GM21825 (cell line): Measurements from ENCODE around the gene TMEM35A.
"Not testable (repeated sequence)": the region's sequence is repeated elsewhere in the genome, so short reads cannot be mapped to it uniquely, and the experiment has no call there.

Experiments used
- ATAC-seq: cut with Tn5 transposase; IDR thresholded peaks from one replicate; pipeline ENCODE4 v1.9.1; 2021; ENCODE audit warnings: mild to moderate bottlenecking, moderate library complexity; ENCODE audit not compliant: unreplicated experiment

The TMEM35A gene

GRCh38 chrX:101078716-101079598 lies at the start of gene TMEM35A:
Gene TMEM35A, plus strand, starts transcription at chrX:101078879. Its CDS starts 124 bp downstream, at chrX:101079003.
- ATAC-seq = no peak

DNA sequence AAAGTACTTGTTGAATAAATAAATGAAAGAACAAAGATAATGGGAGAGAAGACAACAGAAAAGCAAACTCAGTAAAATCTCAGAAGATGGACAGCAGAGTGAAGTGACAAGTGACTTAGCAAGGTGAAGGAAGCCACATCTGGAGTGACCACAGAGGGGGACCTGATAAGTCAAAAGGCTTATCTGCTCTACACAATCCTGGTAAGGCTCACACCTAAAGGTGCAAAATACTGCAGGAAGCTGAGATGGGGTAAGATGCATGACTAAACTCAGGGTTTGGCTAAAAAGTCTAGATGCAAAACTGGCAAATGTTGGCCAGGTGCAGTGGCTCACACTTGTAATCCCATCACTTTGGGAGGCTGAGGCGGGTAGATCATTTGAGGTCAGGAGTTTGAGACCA lies 49.0 kb upstream of the TMEM35A start:
- ATAC-seq = no peak

GRCh38 chrX:101037231-101037630 lies 41.4 kb upstream of the TMEM35A start:
- no peak for ATAC-seq

DNA sequence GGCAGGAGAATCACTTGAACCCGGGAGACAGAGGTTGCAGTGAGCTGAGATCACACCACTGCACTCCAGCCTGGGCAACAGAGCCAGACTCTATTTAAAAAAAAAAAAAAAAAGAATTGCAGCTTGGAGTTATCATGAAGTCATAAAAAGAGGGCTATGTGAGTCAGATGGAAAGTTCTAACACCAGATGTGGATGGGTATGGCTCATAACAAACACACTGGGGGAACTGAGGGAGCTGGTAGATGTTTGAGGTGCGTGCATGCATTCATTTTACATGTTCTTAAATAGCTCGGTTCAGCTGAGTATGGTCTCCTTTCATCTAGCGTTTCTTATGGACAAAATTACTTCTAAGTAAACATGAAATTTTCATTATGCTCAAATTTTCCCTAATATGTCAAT lies 38.5 kb upstream of the TMEM35A start:
- ATAC-seq = no peak

DNA sequence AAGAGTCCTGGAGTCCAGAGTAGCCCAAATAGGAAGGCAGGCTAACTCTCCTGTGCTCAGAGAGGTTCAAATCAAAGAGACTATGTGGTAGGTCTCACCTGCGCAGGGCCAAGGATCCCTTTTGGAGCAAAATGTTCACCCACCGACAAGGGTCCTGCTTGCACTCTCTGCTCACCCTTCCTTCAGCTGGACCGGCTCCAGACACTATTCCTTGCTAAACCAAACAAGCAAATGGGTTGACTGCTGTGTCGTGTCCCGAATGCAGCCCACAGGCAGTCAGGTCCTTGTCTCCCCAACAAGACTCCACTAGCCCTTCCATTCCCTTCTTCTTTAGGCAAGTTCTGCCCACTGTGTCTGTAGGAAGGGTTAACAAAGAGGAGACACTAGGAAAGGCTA lies 27.5 kb upstream of the TMEM35A start:
- ATAC-seq = peak; percentile 6

DNA sequence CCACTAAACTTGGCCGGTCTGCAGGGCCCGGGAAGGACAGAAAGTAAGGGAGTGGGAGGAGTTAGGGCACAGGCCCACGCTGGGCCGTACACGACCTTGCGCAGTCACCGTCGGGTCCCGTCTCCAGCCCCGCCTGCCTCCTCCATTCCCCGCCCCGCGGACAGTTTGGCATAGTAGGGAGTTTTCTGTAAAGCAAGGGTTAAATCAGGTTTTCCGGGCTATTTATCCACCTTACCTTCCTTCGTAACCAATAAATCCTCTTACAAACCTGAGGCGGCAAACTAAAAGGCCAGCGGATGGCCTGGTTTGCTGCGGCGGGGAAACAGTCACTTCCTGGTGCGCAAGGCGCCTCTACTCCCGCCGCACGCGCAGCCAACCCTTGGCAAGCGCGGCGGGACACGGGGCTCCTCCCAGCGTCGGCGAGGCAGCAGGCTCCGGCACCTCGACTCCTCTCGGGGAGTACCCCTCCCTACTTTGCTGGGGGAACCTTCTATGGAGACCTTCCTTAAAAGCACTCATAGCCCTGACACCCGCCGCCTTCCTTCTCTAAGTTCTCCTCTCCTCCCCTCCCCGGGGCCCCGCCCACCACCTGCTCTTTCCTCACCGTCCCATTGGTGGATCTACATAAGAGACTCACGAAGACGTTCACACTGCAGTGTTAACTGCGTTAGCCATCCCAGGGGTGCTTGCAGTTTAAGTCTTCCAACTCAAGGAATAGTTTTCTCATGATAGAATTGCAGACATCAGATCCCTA lies 27.0 kb upstream of the TMEM35A start, which contains the start of gene TRMT2B:
Gene TRMT2B (minus strand): TSS at position 563 of the 754 bp plus-strand sequence. CDS start 9,822 bp downstream, outside the sequence.
- ATAC-seq = peak; percentile 91

DNA sequence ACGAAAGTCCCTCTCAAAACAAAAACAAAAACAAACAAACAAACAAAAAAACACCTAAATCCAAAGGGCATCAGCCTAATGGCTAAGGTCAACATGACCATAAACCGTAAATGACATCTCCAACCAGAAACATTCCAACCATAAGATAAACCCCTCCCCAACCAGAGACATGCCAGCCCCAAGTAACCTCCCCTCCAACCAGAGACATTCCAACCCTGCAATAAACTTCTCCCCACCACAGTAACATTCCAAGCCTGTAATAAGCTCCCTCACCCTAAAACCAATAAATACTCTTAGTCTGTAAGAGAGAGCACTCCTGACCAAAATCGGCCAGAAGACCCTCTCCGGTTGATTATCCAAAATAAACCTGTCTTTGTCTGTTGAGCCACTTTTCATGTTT lies 22.1 kb upstream of the TMEM35A start:
- ATAC-seq = not testable (repeated sequence)

- peak; percentile 85 for ATAC-seq
Measured at GRCh38 chrX:101057093-101057714, 21.5 kb upstream of the TMEM35A start.

GRCh38 chrX:101062176-101062575 lies 16.5 kb upstream of the TMEM35A start:
- no peak for ATAC-seq

GRCh38 chrX:101071582-101071981 lies 7.1 kb upstream of the TMEM35A start:
- no peak for ATAC-seq

- ATAC-seq = no peak
Measured at GRCh38 chrX:101079736-101080270, 1.1 kb downstream of the TMEM35A start.

- no peak for ATAC-seq
Measured at GRCh38 chrX:101080326-101081124, 1.8 kb downstream of the TMEM35A start.

- no peak for ATAC-seq
Measured at GRCh38 chrX:101081231-101081630, 2.6 kb downstream of the TMEM35A start.

DNA sequence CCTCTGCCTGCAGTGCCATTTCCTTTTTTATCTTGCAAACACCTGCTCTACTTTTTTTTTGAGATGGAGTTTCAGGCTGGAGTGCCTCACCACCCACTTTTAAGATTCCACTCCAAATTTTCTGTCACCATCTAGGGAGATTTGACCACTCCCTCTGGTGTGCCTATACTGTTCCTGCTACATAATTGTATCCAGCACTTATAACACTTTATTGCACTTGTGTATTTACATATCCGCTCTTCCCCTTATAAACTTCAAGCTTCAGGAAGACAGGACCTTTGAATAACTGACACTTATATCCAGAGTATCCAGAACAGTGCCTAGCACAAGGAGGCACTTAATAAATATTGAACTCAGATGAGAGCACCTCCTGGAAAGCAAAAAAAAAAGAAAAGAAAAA lies 13.1 kb downstream of the TMEM35A start:
- ATAC-seq = no peak

- ATAC-seq = peak; percentile 98
Measured at GRCh38 chrX:101097546-101098453, 19.1 kb downstream of the TMEM35A start, which contains the start of gene CENPI. Gene CENPI, plus strand, starts transcription at chrX:101098204. Its CDS starts 2,867 bp downstream, at chrX:101101071.

DNA sequence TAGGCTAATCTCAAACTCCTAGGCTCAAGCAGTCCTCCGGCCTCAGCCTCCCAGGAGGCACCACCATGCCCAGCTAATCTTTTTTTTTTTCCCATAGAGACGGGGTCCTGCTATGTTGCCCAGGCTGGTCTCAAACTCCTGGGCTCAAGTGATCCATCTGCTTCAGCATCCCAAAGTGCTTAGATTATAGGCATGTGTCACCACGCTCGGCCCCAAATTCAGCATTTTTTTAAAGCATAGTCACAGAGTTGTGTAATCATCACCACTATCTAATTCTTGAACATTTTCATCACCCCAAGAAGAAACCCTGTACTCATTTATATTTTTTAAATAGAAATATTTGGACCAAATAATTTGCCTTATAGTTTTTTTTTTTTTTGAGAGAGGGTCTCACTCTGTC lies 29.6 kb downstream of the TMEM35A start:
- no peak for ATAC-seq

GRCh38 chrX:101117701-101118100 lies 39.0 kb downstream of the TMEM35A start:
- ATAC-seq = no peak

DNA sequence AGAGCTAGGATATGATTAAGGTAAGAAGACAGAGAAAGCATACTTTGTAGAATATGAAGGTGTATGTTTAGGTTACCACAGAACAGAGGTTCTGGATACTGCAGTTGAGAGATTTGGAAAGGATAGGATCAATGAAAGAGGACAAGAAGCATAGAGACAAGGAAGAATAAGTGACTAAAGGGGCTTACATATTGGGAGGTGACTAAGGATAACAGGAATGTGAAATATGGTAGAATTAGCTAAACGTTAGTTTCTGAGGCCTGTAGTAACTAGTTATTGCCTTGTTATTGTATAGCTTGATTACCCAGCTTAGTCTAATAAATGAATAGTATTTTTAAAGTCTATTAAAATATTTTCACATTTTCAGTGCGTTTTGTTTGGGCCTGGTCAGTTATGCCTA lies 57.6 kb downstream of the TMEM35A start:
- no peak for ATAC-seq
